Upper lobe of right lung (tissue), 1 donor: Measurements from ENCODE around the gene EOLA2. TPM values are rescaled to one million over a fixed set of nuclear protein-coding genes. Genes with fewer than 3 reads are reported as not detected.
"Not testable (repeated sequence)": the region's sequence is repeated elsewhere in the genome, so short reads cannot be mapped to it uniquely, and the experiment has no call there.

Experiments used
- ATAC-seq: fragments of 200-7000 bp; cut with Tn5 transposase; one replicate; pipeline ENCODE4 v1.9.1; 2020; ENCODE audit warnings: mild to moderate bottlenecking, moderate library complexity
- DNase-seq: peaks from one replicate; pipeline ENCODE4 v3.0.0-alpha.2; 2020
- H3K27ac ChIP-seq: fragments of 200-600 bp; one replicate; pipeline ENCODE4 v1.8.0; 2022
- H3K27me3 ChIP-seq: fragments of 200-600 bp; one replicate; pipeline ENCODE4 v1.8.0; 2022; ENCODE audit warnings: mild to moderate bottlenecking
- H3K36me3 ChIP-seq: fragments of 200-600 bp; one replicate; pipeline ENCODE4 v1.8.0; 2022
- H3K4me1 ChIP-seq: fragments of 200-600 bp; one replicate; pipeline ENCODE4 v1.8.0; 2022
- H3K4me3 ChIP-seq: fragments of 200-600 bp; one replicate; pipeline ENCODE4 v1.8.0; 2022; ENCODE audit warnings: mild to moderate bottlenecking
- H3K9me3 ChIP-seq: fragments of 200-600 bp; one replicate; pipeline ENCODE4 v1.8.0; 2022
- intact Hi-C: fragments of 100-400 bp; cut with DNase I; formaldehyde crosslinking; loops from one replicate; pipeline ENCODE4 v1.11.0; 2022
- total RNA-seq: library from RNA; stranded (reverse); fragmentation: NEBNext Ultra II Directional; extraction: Animal tissue kit (Norgen Biotek cat#: 25700); gene quantifications from one replicate; pipeline ENCODE4 v1.2.1, GENCODE V29; 2021
- TF ChIP-seq, protein P1 (sequence below): fragments of 200-600 bp; IDR thresholded peaks from one replicate; pipeline ENCODE4 v1.8.0; 2022; ENCODE audit warnings: antibody characterized with exemption
- donor health status: DM: no; HTN: yes; CAD: no; lungs with severe emphysema.

The EOLA2 gene
- total RNA-seq, 1 donor from 2014 or later = 26.3 TPM

DNA sequence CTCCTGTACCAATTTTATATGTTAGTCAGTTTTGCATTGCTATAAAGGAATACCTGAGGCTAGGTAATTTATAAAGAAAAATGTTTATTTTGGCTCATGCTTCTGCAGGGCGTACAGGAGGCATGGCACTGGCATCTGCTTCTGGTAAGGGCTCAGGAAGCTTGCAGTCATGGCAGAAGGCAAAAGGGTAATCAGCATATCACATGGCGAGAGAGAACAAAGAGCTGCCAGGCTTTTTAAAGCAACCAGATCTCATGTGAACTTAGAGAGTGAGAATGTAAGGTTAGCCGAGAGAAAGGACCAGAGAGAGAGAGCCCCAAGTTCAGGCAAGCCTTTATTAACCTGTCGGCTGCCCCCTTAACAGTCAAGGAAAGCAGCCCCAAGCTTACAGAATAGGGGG, 14.5 kb downstream of the EOLA2 start:
- H3K4me3 ChIP-seq, H3K4me1 ChIP-seq, intact Hi-C loops, H3K27ac ChIP-seq, ATAC-seq, DNase-seq, H3K36me3 ChIP-seq, H3K9me3 ChIP-seq, H3K27me3 ChIP-seq: not testable (repeated sequence)

DNA sequence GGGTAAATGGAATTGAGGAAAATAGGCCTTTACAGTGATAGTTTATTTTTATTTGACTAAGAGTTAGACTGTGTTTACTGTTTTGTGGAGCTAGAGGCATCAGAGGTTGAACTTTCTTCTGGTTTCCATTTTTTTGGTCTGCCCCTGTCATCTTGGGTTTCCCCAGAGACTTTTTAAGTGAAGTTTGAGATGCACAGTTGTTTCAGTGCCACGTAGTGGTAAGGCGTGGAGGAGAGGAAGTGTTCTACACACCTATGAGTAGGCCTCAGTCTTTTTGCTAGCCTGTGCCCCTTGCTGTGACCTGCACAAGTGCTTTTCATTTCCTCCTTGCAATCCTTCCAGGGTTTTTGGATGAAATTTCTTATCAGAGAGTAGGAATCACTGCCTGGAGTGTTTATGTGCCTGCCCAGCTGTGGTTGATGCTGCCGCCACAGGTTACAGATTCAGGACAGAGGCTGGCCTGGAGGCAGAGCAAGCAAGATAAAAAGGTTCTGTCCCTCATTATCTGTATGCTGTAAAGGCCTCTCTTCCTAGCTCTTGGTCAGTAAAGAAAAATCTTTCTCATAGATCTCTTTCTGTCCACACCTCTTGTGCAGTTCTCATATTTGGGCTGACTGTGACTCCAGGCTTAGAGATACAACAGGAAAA, 21.4 kb downstream of the EOLA2 start:
- Histone ChIP-seq H3K36me3 (no peaks in the 10 kb centered on the region), H3K4me1 (no peaks in the 10 kb centered on the region), H3K4me3 (no peak overlapping the region), H3K9me3 (no peaks in the 10 kb centered on the region), H3K27me3 (no peaks in the 10 kb centered on the region), H3K27ac (no peak overlapping the region)
- intact Hi-C loops = no loop called here
- TF ChIP-seq, protein P1, sequence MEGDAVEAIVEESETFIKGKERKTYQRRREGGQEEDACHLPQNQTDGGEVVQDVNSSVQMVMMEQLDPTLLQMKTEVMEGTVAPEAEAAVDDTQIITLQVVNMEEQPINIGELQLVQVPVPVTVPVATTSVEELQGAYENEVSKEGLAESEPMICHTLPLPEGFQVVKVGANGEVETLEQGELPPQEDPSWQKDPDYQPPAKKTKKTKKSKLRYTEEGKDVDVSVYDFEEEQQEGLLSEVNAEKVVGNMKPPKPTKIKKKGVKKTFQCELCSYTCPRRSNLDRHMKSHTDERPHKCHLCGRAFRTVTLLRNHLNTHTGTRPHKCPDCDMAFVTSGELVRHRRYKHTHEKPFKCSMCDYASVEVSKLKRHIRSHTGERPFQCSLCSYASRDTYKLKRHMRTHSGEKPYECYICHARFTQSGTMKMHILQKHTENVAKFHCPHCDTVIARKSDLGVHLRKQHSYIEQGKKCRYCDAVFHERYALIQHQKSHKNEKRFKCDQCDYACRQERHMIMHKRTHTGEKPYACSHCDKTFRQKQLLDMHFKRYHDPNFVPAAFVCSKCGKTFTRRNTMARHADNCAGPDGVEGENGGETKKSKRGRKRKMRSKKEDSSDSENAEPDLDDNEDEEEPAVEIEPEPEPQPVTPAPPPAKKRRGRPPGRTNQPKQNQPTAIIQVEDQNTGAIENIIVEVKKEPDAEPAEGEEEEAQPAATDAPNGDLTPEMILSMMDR = no peak
- DNase-seq (no peak), ATAC-seq (no peak)

- H3K27me3 ChIP-seq = no peaks in the 10 kb centered on the region
- intact Hi-C loops = no loop called here
- H3K4me1 ChIP-seq = no peaks in the 10 kb centered on the region
- H3K36me3 ChIP-seq = no peaks in the 10 kb centered on the region
- no peak overlapping the region for H3K27ac ChIP-seq
- no peak overlapping the region for H3K4me3 ChIP-seq
- DNase-seq (no peak), ATAC-seq (no peak)
- H3K9me3 ChIP-seq = no peaks in the 10 kb centered on the region
- TF ChIP-seq, protein P1 = no peak
Measured at GRCh38 chrX:149910178-149910695, 28.1 kb downstream of the EOLA2 start.

- no peak overlapping the region for H3K27ac ChIP-seq
- TF ChIP-seq, protein P1 = no peak
- no peaks in the 10 kb centered on the region for H3K4me1 ChIP-seq
- no peak overlapping the region for H3K4me3 ChIP-seq
- intact Hi-C loops = no loop called here
- no peaks in the 10 kb centered on the region for H3K27me3 ChIP-seq
- ATAC-seq (no peak), DNase-seq (no peak)
- H3K36me3 ChIP-seq = no peaks in the 10 kb centered on the region
- no peaks in the 10 kb centered on the region for H3K9me3 ChIP-seq
Measured at GRCh38 chrX:149909324-149910177, 28.7 kb downstream of the EOLA2 start.

- ATAC-seq (no peak), DNase-seq (no peak)
- Histone ChIP-seq H3K27ac (no peak overlapping the region), H3K4me3 (no peak overlapping the region), H3K27me3 (no peaks in the 10 kb centered on the region), H3K4me1 (no peaks in the 10 kb centered on the region), H3K36me3 (no peaks in the 10 kb centered on the region), H3K9me3 (no peaks in the 10 kb centered on the region)
- intact Hi-C loops = no loop called here
- TF ChIP-seq, protein P1 = no peak
Measured at GRCh38 chrX:149908727-149909126, 29.6 kb downstream of the EOLA2 start.

- no peaks in the 10 kb centered on the region for H3K9me3 ChIP-seq
- H3K27me3 ChIP-seq = no peaks in the 10 kb centered on the region
- H3K4me1 ChIP-seq = no peaks in the 10 kb centered on the region
- TF ChIP-seq, protein P1 = no peak
- H3K36me3 ChIP-seq = no peaks in the 10 kb centered on the region
- H3K4me3 ChIP-seq = no peak overlapping the region
- ATAC-seq (no peak), DNase-seq (no peak)
- no peak overlapping the region for H3K27ac ChIP-seq
- intact Hi-C loops = no loop called here
Measured at GRCh38 chrX:149908308-149908707, 30.0 kb downstream of the EOLA2 start.
